Stomach smooth muscle (tissue), 2 donors: Measurements from ENCODE around the gene AMER3.

Experiments
- H3K27ac ChIP-seq: one replicate; pipeline ENCODE4 v1.7.0; 2013; ENCODE audit warnings: mild to moderate bottlenecking, low read length, inconsistent platforms
- H3K27me3 ChIP-seq, 2 donors: one replicate each; pipeline ENCODE4 v1.7.0; 2013; ENCODE audit warnings: low read length in 2 of 2; ENCODE audit not compliant: insufficient read depth in 2 of 2, control insufficient read depth in 1 of 2
- H3K36me3 ChIP-seq, 2 donors: one replicate each; pipeline ENCODE4 v1.7.0; 2013; ENCODE audit warnings: low read length in 2 of 2; ENCODE audit not compliant: control insufficient read depth in 2 of 2, insufficient read depth in 2 of 2
- H3K4me1 ChIP-seq: one replicate; pipeline ENCODE4 v1.7.0; 2013; ENCODE audit warnings: low read length; ENCODE audit not compliant: control insufficient read depth, insufficient read depth
- H3K4me3 ChIP-seq, 2 donors: one replicate each; pipeline ENCODE4 v1.7.0; 2013; ENCODE audit warnings: low read length in 2 of 2
- H3K9ac ChIP-seq, 2 donors: one replicate each; pipeline ENCODE4 v1.7.0; 2013; ENCODE audit warnings: low read length in 2 of 2, mild to moderate bottlenecking in 1 of 2
- H3K9me3 ChIP-seq, 2 donors: one replicate each; pipeline ENCODE4 v1.7.0; 2013; ENCODE audit warnings: low read length in 2 of 2; ENCODE audit not compliant: control insufficient read depth in 2 of 2
- donor health status: healthy.
- donor health status: Pancreatic carcinoma.

The AMER3 gene

DNA sequence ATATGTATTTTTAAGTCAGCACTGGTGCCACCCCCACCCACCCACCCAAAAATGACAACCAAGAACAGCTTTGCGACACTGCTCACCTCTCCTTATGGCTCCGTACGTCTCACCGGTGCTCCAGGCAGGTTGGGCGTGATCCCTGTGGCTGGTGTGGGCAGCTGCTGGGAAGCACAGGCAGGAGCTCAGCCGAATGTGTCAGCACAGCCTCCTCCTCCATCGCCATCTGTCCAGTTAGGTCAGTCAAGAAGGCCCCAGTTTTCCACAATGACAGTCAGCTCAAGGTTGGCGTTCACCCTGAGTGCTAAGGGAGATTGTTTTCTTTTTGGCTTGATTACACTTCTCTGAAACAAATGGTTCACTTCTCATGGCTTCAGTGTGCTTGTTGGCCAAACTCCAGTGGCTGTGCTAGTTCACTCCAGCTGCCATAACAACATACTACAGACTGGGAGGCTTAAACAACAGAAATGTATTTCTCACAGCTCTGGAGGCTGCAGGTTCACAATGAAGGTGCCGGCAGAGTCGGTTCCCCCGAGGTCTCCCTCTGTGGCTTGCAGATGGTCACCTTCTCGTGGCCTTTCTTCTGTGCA lies 30.2 kb downstream of the AMER3 start:
- peaks cover 0 to 2% of the 10 kb centered on the region in 2 donors for H3K27me3 ChIP-seq
- H3K4me3 ChIP-seq: no peak overlapping the region

GRCh38 chr2:130786076-130786475 lies 30.7 kb downstream of the AMER3 start:
- no peak overlapping the region for H3K9ac ChIP-seq
- H3K4me1 ChIP-seq: no peaks in the 10 kb centered on the region
- peaks cover 0 to 2% of the 10 kb centered on the region in 2 donors for H3K27me3 ChIP-seq
- H3K27ac ChIP-seq: no peak overlapping the region
- no peaks in the 10 kb centered on the region for H3K9me3 ChIP-seq
- no peak overlapping the region for H3K4me3 ChIP-seq
- no peaks in the 10 kb centered on the region for H3K36me3 ChIP-seq

More for the DNA sequence above, 30.2 kb downstream of the AMER3 start:
- Histone ChIP-seq H3K9me3 (no peaks in the 10 kb centered on the region), H3K36me3 (no peaks in the 10 kb centered on the region), H3K9ac (no peak overlapping the region), H3K4me1 (no peaks in the 10 kb centered on the region), H3K27ac (no peak overlapping the region)

GRCh38 chr2:130787841-130788240 lies 32.5 kb downstream of the AMER3 start:
- Histone ChIP-seq H3K27me3 (peaks cover 0 to 2% of the 10 kb centered on the region in 2 donors), H3K4me3 (no peak overlapping the region)

GRCh38 chr2:130790312-130790711 lies 35.0 kb downstream of the AMER3 start:
- no peak overlapping the region for H3K27ac ChIP-seq
- no peaks in the 10 kb centered on the region for H3K9me3 ChIP-seq
- H3K36me3 ChIP-seq: no peaks in the 10 kb centered on the region
- no peak overlapping the region for H3K4me3 ChIP-seq
- no peaks in the 10 kb centered on the region for H3K4me1 ChIP-seq
- no peak overlapping the region for H3K9ac ChIP-seq
- peaks cover 0 to 2% of the 10 kb centered on the region in 2 donors for H3K27me3 ChIP-seq

More at GRCh38 chr2:130787841-130788240, 32.5 kb downstream of the AMER3 start:
- Histone ChIP-seq H3K27ac (no peak overlapping the region), H3K9ac (no peak overlapping the region), H3K9me3 (no peaks in the 10 kb centered on the region), H3K4me1 (no peaks in the 10 kb centered on the region), H3K36me3 (no peaks in the 10 kb centered on the region)

- H3K4me3 ChIP-seq: no peak overlapping the region
- no peak overlapping the region for H3K9ac ChIP-seq
- no peaks in the 10 kb centered on the region for H3K4me1 ChIP-seq
- no peaks in the 10 kb centered on the region for H3K36me3 ChIP-seq
- no peaks in the 10 kb centered on the region for H3K9me3 ChIP-seq
- peaks cover 0 to 2% of the 10 kb centered on the region in 2 donors for H3K27me3 ChIP-seq
- no peak overlapping the region for H3K27ac ChIP-seq
Observed at GRCh38 chr2:130790804-130791616, 35.7 kb downstream of the AMER3 start.

GRCh38 chr2:130791617-130791939 lies 36.2 kb downstream of the AMER3 start:
- H3K4me3 ChIP-seq: no peak overlapping the region
- no peaks in the 10 kb centered on the region for H3K9me3 ChIP-seq
- H3K9ac ChIP-seq: no peak overlapping the region
- H3K27ac ChIP-seq: no peak overlapping the region
- H3K4me1 ChIP-seq: no peaks in the 10 kb centered on the region
- H3K27me3 ChIP-seq: peaks cover 0 to 2% of the 10 kb centered on the region in 2 donors
- no peaks in the 10 kb centered on the region for H3K36me3 ChIP-seq

GRCh38 chr2:130795431-130795830 lies 40.1 kb downstream of the AMER3 start:
- peaks cover 20% of the 10 kb centered on the region for H3K4me1 ChIP-seq
- no peak overlapping the region for H3K4me3 ChIP-seq
- no peak overlapping the region for H3K27ac ChIP-seq
- no peak overlapping the region for H3K9ac ChIP-seq
- no peaks in the 10 kb centered on the region for H3K27me3 ChIP-seq
- no peaks in the 10 kb centered on the region for H3K36me3 ChIP-seq
- no peaks in the 10 kb centered on the region for H3K9me3 ChIP-seq

GRCh38 chr2:130796290-130796689 lies 41.0 kb downstream of the AMER3 start:
- no peak overlapping the region for H3K4me3 ChIP-seq

GRCh38 chr2:130797493-130798435 lies 42.4 kb downstream of the AMER3 start:
- no peaks in the 10 kb centered on the region for H3K36me3 ChIP-seq
- H3K27ac ChIP-seq: peak overlapping the region; percentile 87
- H3K4me1 ChIP-seq: peaks cover 20% of the 10 kb centered on the region
- H3K9me3 ChIP-seq: no peaks in the 10 kb centered on the region
- peak overlapping the region; percentile 88 to 89 for H3K9ac ChIP-seq
- H3K4me3 ChIP-seq: peak overlapping the region; percentile 84 to 86
- H3K27me3 ChIP-seq: no peaks in the 10 kb centered on the region

More at GRCh38 chr2:130796290-130796689, 41.0 kb downstream of the AMER3 start:
- Histone ChIP-seq H3K36me3 (no peaks in the 10 kb centered on the region), H3K9ac (no peak overlapping the region), H3K27ac (no peak overlapping the region), H3K4me1 (peaks cover 20% of the 10 kb centered on the region), H3K9me3 (no peaks in the 10 kb centered on the region), H3K27me3 (no peaks in the 10 kb centered on the region)

GRCh38 chr2:130798472-130799218 lies 43.3 kb downstream of the AMER3 start:
- H3K9ac ChIP-seq: peak overlapping the region; percentile 88 to 89
- H3K36me3 ChIP-seq: no peaks in the 10 kb centered on the region
- peak overlapping the region; percentile 87 for H3K27ac ChIP-seq
- peak overlapping the region; percentile 84 to 86 for H3K4me3 ChIP-seq
- no peaks in the 10 kb centered on the region for H3K9me3 ChIP-seq
- H3K27me3 ChIP-seq: no peaks in the 10 kb centered on the region
- peaks cover 20% of the 10 kb centered on the region for H3K4me1 ChIP-seq
